Hypothalamus (tissue), 51 donors: Measurements from ENCODE around the gene LANCL3.
"Not testable (repeated sequence)": the region's sequence is repeated elsewhere in the genome, so short reads cannot be mapped to it uniquely, and the experiment has no call there.

Source experiments
- DNase-seq, 51 donors: peaks; one replicate each; lab custom pipeline; 2025; lab: John Stamatoyannopoulos, UW

The LANCL3 gene

GRCh38 chrX:37571426-37572107 lies at the start of gene LANCL3:
Gene LANCL3 (plus strand): TSS chrX:37571661. CDS start chrX:37571871, 210 bp downstream.
- peak in 16 of 51 donors; percentile 0 to 17 (median 2) for DNase-seq

DNA sequence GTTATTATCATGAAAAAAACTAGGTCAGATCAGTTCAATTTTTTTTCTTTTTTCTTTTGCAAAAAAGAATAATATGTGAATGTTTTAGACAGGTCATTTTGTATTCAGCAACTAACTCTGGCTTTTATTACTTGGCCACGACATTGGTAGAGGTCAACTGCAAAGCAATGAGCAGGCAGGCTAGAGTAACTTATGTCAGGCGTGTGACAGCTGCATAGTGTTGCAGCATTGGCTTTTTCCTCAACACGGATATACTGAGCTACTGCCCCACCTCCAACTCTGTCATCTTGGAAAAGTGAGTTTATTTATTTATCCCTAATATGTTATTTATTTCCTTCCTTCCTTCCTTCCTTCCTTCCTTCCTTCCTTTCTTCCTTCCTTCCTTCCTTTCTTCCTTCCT lies 47.8 kb upstream of the LANCL3 start:
- DNase-seq, result not testable (repeated sequence)

DNA sequence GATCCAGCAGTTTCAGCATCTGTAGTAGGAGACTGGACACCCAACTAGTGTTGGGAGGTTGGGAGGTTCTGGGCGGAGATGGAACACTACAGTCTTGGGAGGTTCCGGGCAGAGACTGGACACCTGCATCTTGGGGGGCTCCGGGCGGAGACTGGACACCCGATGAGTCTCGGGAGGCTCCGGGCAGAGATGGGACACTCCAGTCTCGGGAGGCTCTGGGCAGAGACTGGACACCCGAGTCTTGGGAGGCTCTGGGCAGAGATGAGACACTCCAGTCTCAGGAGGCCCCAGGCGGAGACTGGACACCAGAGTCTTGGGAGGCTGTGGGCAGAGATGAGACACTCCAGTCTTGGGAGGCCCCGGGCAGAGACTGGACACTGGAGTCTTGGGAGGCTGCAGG lies 29.5 kb upstream of the LANCL3 start:
- no peak for DNase-seq

- DNase-seq, result no peak
Measured at GRCh38 chrX:37542791-37543190, 28.7 kb upstream of the LANCL3 start.

DNA sequence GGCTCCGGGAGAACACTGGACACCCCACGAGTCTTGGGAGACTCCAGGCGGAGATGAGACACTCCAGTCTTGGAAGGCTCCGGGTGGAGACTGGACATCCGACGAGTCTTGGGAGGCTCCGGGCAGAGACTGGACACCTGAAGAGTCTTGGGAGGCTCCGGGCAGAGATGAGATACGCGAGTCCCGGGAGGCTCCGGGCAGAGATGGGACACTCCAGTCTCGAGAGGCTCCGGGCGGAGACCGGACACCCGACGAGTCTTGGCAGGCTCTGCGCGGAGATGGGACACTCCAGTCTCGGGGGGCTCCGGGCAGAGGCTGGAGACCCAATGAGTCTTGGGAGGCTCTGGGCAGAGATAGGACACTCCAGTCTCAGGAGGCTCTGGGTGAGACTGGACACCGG lies 28.1 kb upstream of the LANCL3 start:
- no peak for DNase-seq

DNA sequence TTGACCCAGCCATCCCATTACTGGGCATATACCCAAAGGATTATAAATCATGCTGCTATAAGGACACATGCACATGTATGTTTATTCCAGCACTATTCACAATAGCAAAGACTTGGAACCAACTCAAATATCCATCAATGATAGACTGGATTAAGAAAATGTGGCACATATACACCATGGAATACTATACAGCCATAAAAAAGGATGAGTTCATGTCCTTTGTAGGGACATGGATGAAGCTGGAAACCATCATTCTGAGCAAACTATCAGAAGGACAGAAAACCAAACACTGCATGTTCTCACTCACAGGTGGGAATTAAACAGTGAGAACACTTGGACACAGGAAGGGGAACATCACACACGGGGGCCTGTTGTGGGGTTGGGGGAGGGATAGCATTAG lies 26.9 kb upstream of the LANCL3 start:
- not testable (repeated sequence) for DNase-seq

- no peak for DNase-seq
Measured at GRCh38 chrX:37545066-37545465, 26.4 kb upstream of the LANCL3 start.

- DNase-seq, result not testable (repeated sequence)
Measured at GRCh38 chrX:37549619-37550018, 21.8 kb upstream of the LANCL3 start.

DNA sequence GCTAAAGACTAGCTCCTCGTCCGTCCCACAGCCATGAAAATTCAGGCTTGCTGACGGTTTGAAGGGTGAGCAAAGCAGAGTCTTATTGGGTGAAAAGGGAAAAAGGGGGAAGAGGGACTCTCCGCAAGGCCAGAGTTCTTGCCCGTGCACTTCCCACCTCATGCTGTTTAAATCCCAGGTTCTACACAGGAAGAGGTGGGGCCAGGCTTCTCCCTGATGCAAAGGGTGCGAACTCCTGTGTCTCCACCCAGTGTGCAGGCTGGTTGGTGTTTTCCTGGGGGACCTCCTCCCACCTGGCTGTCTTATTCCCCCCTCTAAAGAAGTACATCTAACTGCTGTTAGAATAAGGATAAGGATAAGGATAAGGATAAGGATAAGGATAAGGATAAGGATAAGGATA lies 18.0 kb upstream of the LANCL3 start:
- no peak for DNase-seq

GRCh38 chrX:37565254-37565653 lies 6.2 kb upstream of the LANCL3 start:
- DNase-seq, result not testable (repeated sequence)

DNA sequence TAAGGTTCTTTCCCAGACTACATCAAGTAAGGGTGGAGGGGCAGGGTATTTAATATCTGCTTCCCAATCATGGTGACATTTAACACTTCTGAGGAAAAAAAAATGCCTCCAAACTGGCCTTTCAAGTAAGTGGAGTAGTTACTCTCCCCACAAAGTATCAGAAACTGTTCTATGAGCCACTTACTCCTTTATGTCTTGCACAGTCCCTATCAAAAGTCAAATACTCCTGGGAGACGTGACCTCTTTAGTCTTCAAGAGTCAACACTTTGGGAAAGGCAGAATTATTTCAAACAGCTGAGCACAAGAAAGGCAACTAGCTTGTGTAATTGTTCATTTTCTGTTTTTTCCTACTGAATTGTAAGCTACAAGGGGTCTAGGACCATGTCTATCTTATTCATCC lies 1.1 kb upstream of the LANCL3 start:
- not testable (repeated sequence) for DNase-seq

DNA sequence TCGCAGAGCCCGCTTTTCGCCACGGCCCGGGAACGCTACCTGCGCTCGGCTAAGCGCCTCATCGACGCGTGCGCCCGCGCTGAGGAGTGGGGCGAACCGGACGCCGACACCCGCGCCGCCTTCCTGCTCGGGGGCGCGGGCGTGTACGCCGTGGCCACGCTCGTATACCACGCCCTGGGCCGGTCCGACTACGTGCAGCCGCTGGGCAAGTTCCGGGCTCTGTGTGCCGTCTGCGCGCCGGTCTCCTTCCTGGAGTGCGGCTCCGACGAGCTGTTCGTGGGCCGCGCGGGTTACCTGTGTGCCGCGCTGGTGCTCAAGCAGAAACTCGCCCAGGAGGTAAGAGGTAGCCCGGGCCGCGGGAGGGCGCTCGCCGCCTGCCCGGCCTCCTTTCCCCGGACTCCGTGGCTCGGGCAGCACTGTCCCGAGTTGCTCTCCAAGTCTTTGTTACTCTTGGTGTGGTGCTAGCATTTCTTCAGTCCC lies 687 bp downstream of the LANCL3 start:
- peak in 14 of 51 donors; percentile 0 to 10 (median 0) for DNase-seq

- DNase-seq, result not testable (repeated sequence)
Measured at GRCh38 chrX:37573121-37573520, 1.7 kb downstream of the LANCL3 start.

GRCh38 chrX:37578045-37578444 lies 6.6 kb downstream of the LANCL3 start:
- DNase-seq, result peak in 2 of 51 donors; percentile 0

- no peak for DNase-seq
Measured at GRCh38 chrX:37580080-37580479, 8.6 kb downstream of the LANCL3 start.

- not testable (repeated sequence) for DNase-seq
Measured at GRCh38 chrX:37587337-37587736, 15.9 kb downstream of the LANCL3 start.

GRCh38 chrX:37590047-37590446 lies 18.6 kb downstream of the LANCL3 start:
- DNase-seq, result no peak

GRCh38 chrX:37594755-37595382 lies 23.4 kb downstream of the LANCL3 start:
- DNase-seq, result no peak

GRCh38 chrX:37599729-37600128 lies 28.3 kb downstream of the LANCL3 start:
- DNase-seq, result no peak

DNA sequence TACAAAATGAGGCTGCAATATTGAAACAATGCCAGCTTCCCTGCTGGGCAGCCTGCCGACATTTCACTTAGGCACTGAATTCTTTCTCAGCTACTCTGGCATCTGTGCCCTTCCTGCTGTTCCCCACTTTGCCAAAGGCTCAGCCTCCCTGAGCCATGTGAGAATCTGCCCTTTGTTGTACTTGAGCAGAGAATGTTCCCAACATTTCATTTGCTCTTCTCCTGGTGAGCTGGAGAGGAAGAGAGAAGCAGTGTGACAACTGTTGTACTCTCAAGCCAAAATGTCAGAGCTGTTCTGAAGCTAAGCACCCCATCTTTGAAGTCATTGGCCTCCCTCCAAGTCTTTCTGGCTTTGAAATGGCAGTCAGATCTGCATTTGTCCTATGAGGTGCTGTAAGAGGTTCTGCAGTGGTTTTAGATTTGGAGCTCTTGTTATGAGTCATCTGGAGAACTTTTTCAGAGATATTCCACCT lies 32.5 kb downstream of the LANCL3 start:
- peak in 2 of 51 donors; percentile 1 to 7 for DNase-seq

- no peak for DNase-seq
Measured at GRCh38 chrX:37607243-37607642, 35.8 kb downstream of the LANCL3 start.

DNA sequence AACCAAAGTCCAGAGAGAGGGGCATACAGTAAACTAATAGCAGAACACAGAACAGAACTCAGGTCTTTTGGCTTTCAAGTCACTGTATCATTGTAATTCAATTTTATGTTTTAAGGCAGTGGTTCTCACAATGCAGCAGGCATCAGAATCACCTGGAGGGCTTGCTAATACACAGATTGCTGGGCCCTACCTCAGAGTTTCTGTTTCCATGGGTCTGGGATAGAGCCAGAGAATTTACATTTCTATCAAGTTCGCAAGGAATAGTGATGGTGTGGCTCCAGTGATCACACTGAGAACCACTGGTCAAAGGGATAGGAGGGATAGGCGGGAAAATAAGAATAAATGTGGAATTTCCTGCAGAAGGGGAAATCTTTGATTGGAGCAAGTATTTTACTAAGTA lies 36.7 kb downstream of the LANCL3 start:
- no peak for DNase-seq
